HEK293 (cell line): ENCODE results near the gene RAG1.

ENCODE experiments used
- CTCF ChIA-PET: fragments of 350-600 bp; formaldehyde crosslinking; extraction: SDS; loops from one replicate; lab custom pipeline; 2021; ENCODE audit warnings: antibody characterized with exemption; lab: Yijun Ruan, JAX
- POLR2A ChIA-PET: fragments of 300-600 bp; formaldehyde crosslinking; extraction: SDS; loops from one replicate; lab custom pipeline; 2020; ENCODE audit warnings: antibody characterized with exemption, inconsistent platforms; lab: Yijun Ruan, JAX
- H3K27ac ChIP-seq: fragments of 200-500 bp; sonication (Bioruptor generic); 2 replicates; pipeline ENCODE4 v1.5.1; 2014; ENCODE audit warnings: low read depth, low read length, control low read depth, inconsistent platforms; ENCODE audit errors: extremely low read depth
- H3K36me3 ChIP-seq, 2 experiments: fragments of 200-500 bp in 1 of 2; sonication (Bioruptor generic) in 1 of 2; 1 replicate in 1 of 2; 2 replicates in 1 of 2; pipeline ENCODE4 v1.5.1; 2014 to 2017; ENCODE audit warnings: inconsistent platforms in 2 of 2, low read length in 2 of 2; ENCODE audit not compliant: control insufficient read depth in 2 of 2, insufficient read depth in 1 of 2
- H3K4me1 ChIP-seq: fragments of 200-500 bp; sonication (Bioruptor generic); 2 replicates; pipeline ENCODE4 v1.5.1; 2014; ENCODE audit warnings: mild to moderate bottlenecking, low read length, inconsistent platforms; ENCODE audit not compliant: control insufficient read depth, insufficient read depth
- H3K4me3 ChIP-seq: 2 replicates; pipeline ENCODE4 v1.5.1; 2011; ENCODE audit warnings: low read depth, mild to moderate bottlenecking, control low read depth, low read length, moderate library complexity
- H3K9me3 ChIP-seq: fragments of 200-500 bp; sonication (Bioruptor generic); 2 replicates; pipeline ENCODE4 v1.5.1; 2014; ENCODE audit warnings: low read depth, low read length, inconsistent platforms; ENCODE audit not compliant: control insufficient read depth, insufficient read depth
- GLI2 ChIP-seq: fragments of 450-650 bp; formaldehyde crosslinking; IDR thresholded peaks from 2 replicates; pipeline ENCODE4; 2017; ENCODE audit warnings: missing biosample characterization, missing genetic modification characterization, low read depth, borderline replicate concordance
- HOXC10 ChIP-seq: sonication (generic); formaldehyde crosslinking; IDR thresholded peaks from 2 replicates; pipeline ENCODE4 v1.8.1; 2023; ENCODE audit warnings: mild to moderate bottlenecking, missing genetic modification reagents
- KLF7 ChIP-seq: fragments of 450-650 bp; formaldehyde crosslinking; IDR thresholded peaks from 2 replicates; pipeline ENCODE4 v1.5.1; 2016; ENCODE audit warnings: missing biosample characterization, missing genetic modification characterization, borderline replicate concordance
- SCRT1 ChIP-seq: fragments of 450-650 bp; formaldehyde crosslinking; IDR thresholded peaks from 2 replicates; pipeline ENCODE4 v1.5.1; 2016; ENCODE audit warnings: missing biosample characterization, missing genetic modification characterization, borderline replicate concordance
- SCRT2 ChIP-seq: fragments of 450-650 bp; formaldehyde crosslinking; IDR thresholded peaks from 2 replicates; pipeline ENCODE4 v1.5.1; 2016; ENCODE audit warnings: missing biosample characterization, missing genetic modification characterization
- ZBTB26 ChIP-seq: fragments of 450-650 bp; formaldehyde crosslinking; optimal IDR thresholded peaks from 2 replicates; pipeline ENCODE3; 2016; ENCODE audit warnings: missing biosample characterization, mild to moderate bottlenecking, missing genetic modification characterization
- ZEB2 ChIP-seq: fragments of 450-650 bp; formaldehyde crosslinking; IDR thresholded peaks from 2 replicates; pipeline ENCODE4 v1.5.1; 2016; ENCODE audit warnings: missing biosample characterization, missing genetic modification characterization
- ZFHX2 ChIP-seq: fragments of 450-650 bp; formaldehyde crosslinking; conservative IDR thresholded peaks from 2 replicates; pipeline ENCODE4 v1.5.1; 2016; ENCODE audit warnings: missing biosample characterization, missing genetic modification characterization
- ZNF169 ChIP-seq: fragments of 450-650 bp; formaldehyde crosslinking; IDR thresholded peaks from 2 replicates; pipeline ENCODE4 v1.5.1; 2016; ENCODE audit warnings: missing biosample characterization, missing genetic modification characterization
- ZNF18 ChIP-seq: fragments of 450-650 bp; formaldehyde crosslinking; IDR thresholded peaks from 2 replicates; pipeline ENCODE4 v1.5.1; 2016; ENCODE audit warnings: missing biosample characterization, missing genetic modification characterization
- ZNF24 ChIP-seq: fragments of 450-650 bp; formaldehyde crosslinking; IDR thresholded peaks from 2 replicates; pipeline ENCODE4 v1.5.1; 2016; ENCODE audit warnings: missing biosample characterization, missing genetic modification characterization
- ZNF341 ChIP-seq: fragments of 450-650 bp; formaldehyde crosslinking; IDR thresholded peaks from 2 replicates; pipeline ENCODE4; 2016; ENCODE audit warnings: low read depth, missing biosample characterization, missing genetic modification characterization
- ZNF354C ChIP-seq: fragments of 450-650 bp; formaldehyde crosslinking; IDR thresholded peaks from 2 replicates; pipeline ENCODE4 v1.5.1; 2016; ENCODE audit warnings: missing biosample characterization, missing genetic modification characterization, low read depth, borderline replicate concordance
- ZNF394 ChIP-seq: fragments of 450-650 bp; formaldehyde crosslinking; IDR thresholded peaks from 2 replicates; pipeline ENCODE4 v1.5.1; 2016; ENCODE audit warnings: missing biosample characterization, missing genetic modification characterization, mild to moderate bottlenecking, moderate library complexity, borderline replicate concordance
- ZNF416 ChIP-seq: fragments of 450-650 bp; formaldehyde crosslinking; IDR thresholded peaks from 2 replicates; pipeline ENCODE4 v1.5.1; 2016; ENCODE audit warnings: missing biosample characterization, missing genetic modification characterization
- ZNF585B ChIP-seq: fragments of 450-650 bp; formaldehyde crosslinking; IDR thresholded peaks from 2 replicates; pipeline ENCODE4 v1.5.1; 2016; ENCODE audit warnings: missing biosample characterization, missing genetic modification characterization
- ZNF621 ChIP-seq: fragments of 450-650 bp; formaldehyde crosslinking; IDR thresholded peaks from 2 replicates; pipeline ENCODE4 v1.5.1; 2017; ENCODE audit warnings: missing biosample characterization, missing genetic modification characterization
- ZSCAN30 ChIP-seq: fragments of 450-650 bp; IDR thresholded peaks from 2 replicates; pipeline ENCODE4 v1.5.1; 2018; ENCODE audit warnings: missing biosample characterization, mild to moderate bottlenecking, missing genetic modification characterization, moderate library complexity
- TF ChIP-seq, protein P1 (sequence below): fragments of 450-650 bp; formaldehyde crosslinking; IDR thresholded peaks from 2 replicates; pipeline ENCODE4 v1.5.1; 2017; ENCODE audit warnings: missing biosample characterization, mild to moderate bottlenecking, missing genetic modification characterization, moderate library complexity

RAG1 gene

GRCh38 chr11:36627006-36627405 is 59.2 kb downstream of the RAG1 start (continued):
- TF ChIP-seq, protein P1, sequence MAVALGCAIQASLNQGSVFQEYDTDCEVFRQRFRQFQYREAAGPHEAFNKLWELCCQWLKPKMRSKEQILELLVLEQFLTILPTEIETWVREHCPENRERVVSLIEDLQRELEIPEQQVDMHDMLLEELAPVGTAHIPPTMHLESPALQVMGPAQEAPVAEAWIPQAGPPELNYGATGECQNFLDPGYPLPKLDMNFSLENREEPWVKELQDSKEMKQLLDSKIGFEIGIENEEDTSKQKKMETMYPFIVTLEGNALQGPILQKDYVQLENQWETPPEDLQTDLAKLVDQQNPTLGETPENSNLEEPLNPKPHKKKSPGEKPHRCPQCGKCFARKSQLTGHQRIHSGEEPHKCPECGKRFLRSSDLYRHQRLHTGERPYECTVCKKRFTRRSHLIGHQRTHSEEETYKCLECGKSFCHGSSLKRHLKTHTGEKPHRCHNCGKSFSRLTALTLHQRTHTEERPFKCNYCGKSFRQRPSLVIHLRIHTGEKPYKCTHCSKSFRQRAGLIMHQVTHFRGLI (tag by site-specific recombination), result no peak
- no peak for TF ChIP-seq ZSCAN30 (tag by site-specific recombination)
- TF ChIP-seq ZNF169 (tag by site-specific recombination), result no peak
- no peak for TF ChIP-seq ZNF621

GRCh38 chr11:36627471-36627870 is 59.7 kb downstream of the RAG1 start:
- CTCF ChIA-PET, result interaction anchor here (0.6 to 1.9 kb wide), 7 partner anchors 45 to 1116 kb away, joined by 3 to 10 read pairs (median 5); no protein-coding TSS in a partner anchor
- H3K9me3 ChIP-seq, result no peaks in the 10 kb centered on the region
- no peak for TF ChIP-seq ZFHX2 (tag by site-specific recombination)
- no peak for TF ChIP-seq ZBTB26 (tag by site-specific recombination)
- TF ChIP-seq KLF7, result no peak
- TF ChIP-seq ZNF341 (tag by site-specific recombination), result no peak
- no peak for TF ChIP-seq ZNF24 (tag by site-specific recombination)
- no peak for TF ChIP-seq HOXC10 (CRISPR knock-in tag)
- no peak for TF ChIP-seq ZNF394 (tag by site-specific recombination)
- TF ChIP-seq ZEB2 (tag by site-specific recombination), result no peak
- no peak for TF ChIP-seq GLI2 (tag by site-specific recombination)
- TF ChIP-seq ZNF416, result no peak
- no peak for TF ChIP-seq ZNF354C
- TF ChIP-seq ZNF18 (tag by site-specific recombination), result no peak
- POLR2A ChIA-PET, result no interaction called here
- H3K36me3 ChIP-seq, result no peaks in the 10 kb centered on the region
- 0 out of 2 replicates have a peak, but pooled peaks cover 2% of the 10 kb centered on the region for H3K4me1 ChIP-seq
- no peak overlapping the region for H3K4me3 ChIP-seq
- H3K27ac ChIP-seq, result no peak overlapping the region

DNA sequence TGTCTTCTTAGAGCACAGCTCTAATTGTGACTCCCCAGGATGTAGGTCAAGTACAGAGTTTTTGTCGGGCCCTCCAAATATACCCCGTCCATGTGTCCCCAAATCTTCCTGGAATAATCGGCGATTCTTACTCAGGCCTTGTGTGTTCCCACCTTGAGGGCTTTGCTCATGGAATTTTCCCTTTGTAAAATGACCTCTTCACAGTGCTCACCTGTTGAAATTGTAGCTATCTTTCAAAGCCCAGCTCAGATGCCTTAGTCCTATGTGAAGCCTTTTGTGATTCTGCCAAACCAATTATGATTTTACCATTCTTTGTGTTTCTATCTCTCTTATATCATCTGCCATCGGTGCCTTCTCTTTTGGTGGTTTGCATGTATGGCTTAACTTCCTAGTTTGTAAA is 60.3 kb downstream of the RAG1 start:
- H3K27ac ChIP-seq, result no peak overlapping the region
- H3K36me3 ChIP-seq, result no peaks in the 10 kb centered on the region
- TF ChIP-seq SCRT1, result peak; percentile 51; the same call in 1 of the 2 replicates
- peak; percentile 61; the same call in 1 of the 2 replicates for TF ChIP-seq SCRT2 (tag by site-specific recombination)
- no peak for TF ChIP-seq ZNF585B
- 0 out of 2 replicates have a peak, but pooled peaks cover 2% of the 10 kb centered on the region for H3K4me1 ChIP-seq
- no peak overlapping the region for H3K4me3 ChIP-seq
- H3K9me3 ChIP-seq, result no peaks in the 10 kb centered on the region
- ChIA-PET CTCF (interaction anchor here (0.6 to 1.9 kb wide), 4 partner anchors 44 to 445 kb away, joined by 3 to 10 read pairs (median 7); no protein-coding TSS in a partner anchor), POLR2A (no interaction called here)
